Measurements from ENCODE around the gene POLRMT.

DNA sequence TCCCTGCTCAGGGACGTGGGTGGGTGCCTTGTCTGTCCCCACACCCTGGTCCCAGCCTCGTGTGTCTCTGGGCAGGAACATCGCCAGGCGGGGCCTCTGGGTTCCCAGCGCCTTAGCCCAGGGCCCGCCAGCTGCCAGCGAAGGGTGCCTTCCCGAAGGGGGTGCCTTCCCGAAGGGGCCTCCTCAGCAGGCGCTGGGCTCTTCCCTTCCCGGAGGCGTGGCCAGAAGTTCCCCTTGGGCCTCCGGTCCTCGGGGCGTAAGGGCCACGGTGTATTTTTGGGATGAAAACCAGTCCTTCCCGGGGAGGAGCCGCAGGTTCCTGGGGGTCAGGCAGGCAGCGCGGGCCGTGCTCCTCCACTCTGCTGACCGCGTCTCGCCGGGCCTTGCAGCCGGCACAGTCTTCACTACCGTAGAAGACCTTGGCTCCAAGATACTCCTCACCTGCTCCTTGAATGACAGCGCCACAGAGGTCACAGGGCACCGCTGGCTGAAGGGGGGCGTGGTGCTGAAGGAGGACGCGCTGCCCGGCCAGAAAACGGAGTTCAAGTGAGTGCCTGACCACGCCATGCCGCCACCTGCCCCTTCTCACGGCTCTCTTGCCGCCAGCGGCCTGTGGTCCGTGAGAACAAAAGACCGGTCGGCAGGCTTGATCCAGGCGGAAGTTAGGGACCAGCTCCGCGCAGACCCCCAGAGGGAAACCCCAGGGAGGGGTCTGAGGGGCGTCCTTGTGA, 54.1 kb downstream of the POLRMT start:
- TF ChIP-seq CTCF (IDR thresholded peaks at IDR 0.05) (no peak), POLR2A (IDR thresholded peaks at IDR 0.05) (no peak)

Measured in prostate gland (tissue), 2 donors.